C4-2B (cell line): ENCODE results near the gene APP.

Experiments
- CTCF ChIP-seq: fragments of 450-650 bp; conservative IDR thresholded peaks from 2 replicates; pipeline ENCODE4 v1.5.1; 2017; ENCODE audit warnings: mild to moderate bottlenecking
- ZFX ChIP-seq: fragments of 450-650 bp; IDR thresholded peaks from 2 replicates; pipeline ENCODE4 v1.6.1; 2017

GRCh38 chr21:26119906-26120305 lies 50.7 kb downstream of the APP start:
- TF ChIP-seq CTCF: no peak
- no peak for TF ChIP-seq ZFX
